Stimulated activated CD4-positive, alpha-beta T cell treated with anti-CD3 and anti-CD28 coated beads, Interleukin-1b, Interleukin-23, amount 100 ng/mL, for 4 hours (primary cell): ENCODE results near the gene TSNAXIP1.

Experiments
- DNase-seq, 2 donors: peaks; one replicate each; pipeline ENCODE4 v3.0.0-alpha.2; 2020; ENCODE audit warnings: low read depth in 2 of 2

The TSNAXIP1 gene

GRCh38 chr16:67782567-67783352 is 23.9 kb upstream of the TSNAXIP1 start:
- no peak for DNase-seq

GRCh38 chr16:67783353-67783725 is 23.4 kb upstream of the TSNAXIP1 start:
- DNase-seq: no peak

GRCh38 chr16:67786491-67786890 is 20.2 kb upstream of the TSNAXIP1 start:
- DNase-seq: no peak

GRCh38 chr16:67790071-67790470 is 16.6 kb upstream of the TSNAXIP1 start:
- no peak for DNase-seq

- no peak for DNase-seq
Measured at GRCh38 chr16:67796099-67796718, 10.5 kb upstream of the TSNAXIP1 start.

- no peak for DNase-seq
Measured at GRCh38 chr16:67800338-67800926, 6.3 kb upstream of the TSNAXIP1 start.

- no peak for DNase-seq
Measured at GRCh38 chr16:67801241-67801640, 5.4 kb upstream of the TSNAXIP1 start.

GRCh38 chr16:67801883-67802282 is 4.8 kb upstream of the TSNAXIP1 start:
- DNase-seq: peak in 1 of 2 donors; percentile 15

- DNase-seq: no peak
Measured at GRCh38 chr16:67803894-67804293, 2.8 kb upstream of the TSNAXIP1 start.

GRCh38 chr16:67804853-67805542 is 1.7 kb upstream of the TSNAXIP1 start:
- DNase-seq: no peak

- DNase-seq: peak in 1 of 2 donors; percentile 6
Measured at GRCh38 chr16:67805718-67806427, 816 bp upstream of the TSNAXIP1 start.

- DNase-seq: no peak
Measured at GRCh38 chr16:67807148-67807682, 526 bp downstream of the TSNAXIP1 start.

- DNase-seq: no peak
Measured at GRCh38 chr16:67811899-67812298, 5.2 kb downstream of the TSNAXIP1 start.

GRCh38 chr16:67814567-67814966 is 7.9 kb downstream of the TSNAXIP1 start:
- no peak for DNase-seq

GRCh38 chr16:67820608-67821259 is 14.0 kb downstream of the TSNAXIP1 start:
- no peak for DNase-seq

- DNase-seq: no peak
Measured at GRCh38 chr16:67822511-67822910, 15.8 kb downstream of the TSNAXIP1 start.

- DNase-seq: no peak
Measured at GRCh38 chr16:67825119-67825518, 18.4 kb downstream of the TSNAXIP1 start.

GRCh38 chr16:67825906-67826305 is 19.2 kb downstream of the TSNAXIP1 start:
- DNase-seq: no peak

GRCh38 chr16:67828651-67829050 is 22.0 kb downstream of the TSNAXIP1 start:
- no peak for DNase-seq

- DNase-seq: no peak
Measured at GRCh38 chr16:67833030-67833414, 26.3 kb downstream of the TSNAXIP1 start.
